Astrocyte of the spinal cord (primary cell): Measurements from ENCODE around the gene PTPRR.
"Not testable (repeated sequence)": the region's sequence is repeated elsewhere in the genome, so short reads cannot be mapped to it uniquely, and the experiment has no call there.

Source experiments
- DNase-seq: peaks from one replicate; pipeline ENCODE4 v3.0.0; 2011; ENCODE audit warnings: low read depth, low spot score
- H3K4me3 ChIP-seq: 2 replicates; pipeline ENCODE4 v1.5.1; 2011; ENCODE audit warnings: low read depth, mild to moderate bottlenecking, low read length, moderate library complexity
- CTCF ChIP-seq: IDR thresholded peaks from 2 replicates; pipeline ENCODE4 v1.5.1; 2012; ENCODE audit warnings: low read depth, mild to moderate bottlenecking, low read length, inconsistent platforms
- in situ Hi-C: cut with HindIII; loops from 2 replicates; pipeline ENCODE4 v1.10.0; 2017; ENCODE audit warnings: low sequenced_read_pairs

The PTPRR gene

DNA sequence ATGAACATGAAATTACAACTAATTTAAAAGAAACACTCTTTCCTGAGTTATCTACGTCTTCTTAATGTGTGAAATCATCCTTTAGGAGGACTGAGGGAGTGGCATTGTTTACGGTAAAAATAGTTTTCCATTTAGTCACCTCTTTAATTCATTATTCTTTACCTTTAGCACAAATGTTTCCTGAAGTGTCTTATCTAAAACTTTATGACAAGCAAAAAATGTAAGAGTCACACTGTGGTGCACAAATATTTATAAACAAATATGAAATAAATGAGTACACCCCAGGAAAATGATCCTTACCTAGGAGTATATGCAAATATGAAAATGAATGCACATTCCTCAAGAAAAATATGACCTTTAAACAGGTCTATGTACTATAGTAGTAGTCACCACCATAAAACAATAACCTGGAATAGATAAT is 104.6 kb downstream of the PTPRR start:
- no peak for DNase-seq
- no peak for TF ChIP-seq CTCF
- in situ Hi-C loops = no loop called here
- H3K4me3 ChIP-seq = no peak overlapping the region

- no peak overlapping the region for H3K4me3 ChIP-seq
- in situ Hi-C loops = no loop called here
- TF ChIP-seq CTCF = no peak
- no peak for DNase-seq
Observed at GRCh38 chr12:70815056-70815455, 105.5 kb downstream of the PTPRR start.

GRCh38 chr12:70813559-70813958 is 107.0 kb downstream of the PTPRR start:
- no peak overlapping the region for H3K4me3 ChIP-seq
- TF ChIP-seq CTCF = no peak
- in situ Hi-C loops = no loop called here
- no peak for DNase-seq

DNA sequence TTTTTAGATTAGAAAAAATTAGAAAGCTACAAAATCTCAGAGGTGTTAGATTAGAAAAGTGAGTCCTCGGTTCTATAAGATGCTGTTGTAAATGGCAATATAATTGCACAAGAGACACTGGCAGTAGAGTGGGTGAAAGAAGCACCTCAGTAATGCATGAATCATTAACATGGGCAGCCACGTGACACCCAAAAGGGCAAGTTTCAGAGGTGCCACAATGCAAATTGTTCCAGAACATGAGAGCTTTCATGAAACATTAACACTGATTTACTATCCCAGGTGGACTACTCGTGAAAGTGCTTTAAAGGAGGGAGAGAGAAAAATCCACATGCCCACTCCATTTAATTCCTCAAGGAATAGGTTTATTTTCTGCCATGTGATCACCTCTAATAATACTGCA is 108.4 kb downstream of the PTPRR start:
- no peak for TF ChIP-seq CTCF
- no peak for DNase-seq
- no peak overlapping the region for H3K4me3 ChIP-seq
- in situ Hi-C loops = no loop called here

DNA sequence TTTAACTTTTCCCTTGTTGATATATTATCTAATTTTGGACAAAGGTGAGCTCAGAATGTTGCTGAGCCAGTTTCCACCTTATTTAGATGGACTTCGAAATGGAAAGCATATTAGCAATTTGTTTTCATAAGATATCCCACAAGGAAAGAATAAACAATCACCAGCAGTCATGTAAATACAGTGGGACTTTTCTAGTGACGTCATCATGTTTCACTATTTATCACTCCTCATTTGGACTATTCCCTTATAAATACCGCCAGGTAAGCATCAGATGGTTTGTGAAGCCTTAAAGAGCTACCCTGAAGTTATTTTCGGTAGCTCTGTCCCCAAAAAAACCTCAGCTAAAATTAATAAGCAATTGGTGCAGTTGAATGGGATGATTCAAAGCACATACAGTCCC is 110.7 kb downstream of the PTPRR start:
- H3K4me3 ChIP-seq = no peak overlapping the region
- DNase-seq = no peak
- in situ Hi-C loops = no loop called here

DNA sequence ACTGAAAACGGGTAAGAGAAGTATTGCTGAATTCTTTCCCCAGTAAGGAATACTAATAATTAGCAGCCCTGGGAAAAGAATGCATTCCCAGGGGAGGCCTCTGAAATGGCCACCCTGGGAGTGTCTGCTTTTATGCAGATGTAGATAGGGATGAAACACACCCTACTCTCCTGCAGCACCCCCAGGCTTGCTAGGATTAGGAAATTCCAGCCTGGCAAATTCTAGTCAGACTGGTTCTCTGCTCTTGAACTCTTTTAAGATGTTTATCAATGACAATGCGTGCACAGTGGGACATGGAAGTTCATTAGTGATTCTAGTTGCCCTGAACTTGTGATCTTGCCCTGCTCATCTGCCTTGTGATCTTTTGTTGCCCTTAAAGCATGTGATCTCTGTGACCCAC is 112.5 kb downstream of the PTPRR start:
- in situ Hi-C loops, DNase-seq, H3K4me3 ChIP-seq: not testable (repeated sequence)

More for the DNA sequence above, 110.7 kb downstream of the PTPRR start:
- TF ChIP-seq CTCF = no peak

DNA sequence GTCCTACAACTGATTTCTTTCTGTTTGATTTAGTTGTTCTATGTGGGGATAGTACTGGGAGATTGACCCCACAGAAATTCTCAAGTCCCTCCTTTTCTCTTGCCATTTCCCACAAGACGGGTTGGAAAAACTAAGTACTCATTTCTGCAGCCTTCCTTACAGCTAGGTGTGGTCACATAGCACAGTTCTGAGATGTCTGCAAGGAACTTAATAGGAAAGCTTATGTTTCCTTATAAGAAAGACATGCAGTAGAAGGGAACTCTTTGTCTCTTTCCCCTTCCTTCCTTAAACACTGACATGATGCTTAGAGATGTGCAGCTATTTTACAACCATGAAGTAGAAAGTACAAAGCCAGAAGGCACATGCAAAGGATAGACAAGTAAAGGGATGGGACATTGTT is 113.7 kb downstream of the PTPRR start:
- TF ChIP-seq CTCF = no peak

More for the DNA sequence above, 113.7 kb downstream of the PTPRR start:
- H3K4me3 ChIP-seq = no peak overlapping the region
- DNase-seq = no peak
- in situ Hi-C loops = no loop called here
